Measurements from ENCODE around the gene NEUROD6. TPM values are rescaled to one million over a fixed set of nuclear protein-coding genes. Genes with fewer than 3 reads are reported as not detected.

The NEUROD6 gene
- total and polyA plus RNA-seq, 2 experiments from 2014 or later = not detected

DNA sequence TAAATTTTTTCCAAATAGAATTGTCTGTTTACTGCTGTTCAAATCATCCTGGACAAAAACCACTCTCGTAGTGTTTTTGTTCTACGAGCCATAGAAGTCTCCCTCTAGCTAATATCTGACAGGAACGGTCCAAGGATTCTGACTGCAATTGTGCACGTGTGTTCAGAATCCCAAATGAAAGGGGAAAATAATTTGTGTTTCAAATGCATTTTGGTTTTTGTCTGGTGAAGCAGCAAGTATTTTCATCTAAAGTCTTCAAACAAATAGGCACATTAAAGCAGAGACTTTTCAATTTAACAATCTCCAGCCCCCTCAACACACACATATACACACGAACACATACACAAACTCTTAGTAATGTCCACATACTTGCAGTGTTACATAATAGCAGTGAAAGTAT lies 475 bp downstream of the NEUROD6 start (continued):
- TF ChIP-seq, protein P1, sequence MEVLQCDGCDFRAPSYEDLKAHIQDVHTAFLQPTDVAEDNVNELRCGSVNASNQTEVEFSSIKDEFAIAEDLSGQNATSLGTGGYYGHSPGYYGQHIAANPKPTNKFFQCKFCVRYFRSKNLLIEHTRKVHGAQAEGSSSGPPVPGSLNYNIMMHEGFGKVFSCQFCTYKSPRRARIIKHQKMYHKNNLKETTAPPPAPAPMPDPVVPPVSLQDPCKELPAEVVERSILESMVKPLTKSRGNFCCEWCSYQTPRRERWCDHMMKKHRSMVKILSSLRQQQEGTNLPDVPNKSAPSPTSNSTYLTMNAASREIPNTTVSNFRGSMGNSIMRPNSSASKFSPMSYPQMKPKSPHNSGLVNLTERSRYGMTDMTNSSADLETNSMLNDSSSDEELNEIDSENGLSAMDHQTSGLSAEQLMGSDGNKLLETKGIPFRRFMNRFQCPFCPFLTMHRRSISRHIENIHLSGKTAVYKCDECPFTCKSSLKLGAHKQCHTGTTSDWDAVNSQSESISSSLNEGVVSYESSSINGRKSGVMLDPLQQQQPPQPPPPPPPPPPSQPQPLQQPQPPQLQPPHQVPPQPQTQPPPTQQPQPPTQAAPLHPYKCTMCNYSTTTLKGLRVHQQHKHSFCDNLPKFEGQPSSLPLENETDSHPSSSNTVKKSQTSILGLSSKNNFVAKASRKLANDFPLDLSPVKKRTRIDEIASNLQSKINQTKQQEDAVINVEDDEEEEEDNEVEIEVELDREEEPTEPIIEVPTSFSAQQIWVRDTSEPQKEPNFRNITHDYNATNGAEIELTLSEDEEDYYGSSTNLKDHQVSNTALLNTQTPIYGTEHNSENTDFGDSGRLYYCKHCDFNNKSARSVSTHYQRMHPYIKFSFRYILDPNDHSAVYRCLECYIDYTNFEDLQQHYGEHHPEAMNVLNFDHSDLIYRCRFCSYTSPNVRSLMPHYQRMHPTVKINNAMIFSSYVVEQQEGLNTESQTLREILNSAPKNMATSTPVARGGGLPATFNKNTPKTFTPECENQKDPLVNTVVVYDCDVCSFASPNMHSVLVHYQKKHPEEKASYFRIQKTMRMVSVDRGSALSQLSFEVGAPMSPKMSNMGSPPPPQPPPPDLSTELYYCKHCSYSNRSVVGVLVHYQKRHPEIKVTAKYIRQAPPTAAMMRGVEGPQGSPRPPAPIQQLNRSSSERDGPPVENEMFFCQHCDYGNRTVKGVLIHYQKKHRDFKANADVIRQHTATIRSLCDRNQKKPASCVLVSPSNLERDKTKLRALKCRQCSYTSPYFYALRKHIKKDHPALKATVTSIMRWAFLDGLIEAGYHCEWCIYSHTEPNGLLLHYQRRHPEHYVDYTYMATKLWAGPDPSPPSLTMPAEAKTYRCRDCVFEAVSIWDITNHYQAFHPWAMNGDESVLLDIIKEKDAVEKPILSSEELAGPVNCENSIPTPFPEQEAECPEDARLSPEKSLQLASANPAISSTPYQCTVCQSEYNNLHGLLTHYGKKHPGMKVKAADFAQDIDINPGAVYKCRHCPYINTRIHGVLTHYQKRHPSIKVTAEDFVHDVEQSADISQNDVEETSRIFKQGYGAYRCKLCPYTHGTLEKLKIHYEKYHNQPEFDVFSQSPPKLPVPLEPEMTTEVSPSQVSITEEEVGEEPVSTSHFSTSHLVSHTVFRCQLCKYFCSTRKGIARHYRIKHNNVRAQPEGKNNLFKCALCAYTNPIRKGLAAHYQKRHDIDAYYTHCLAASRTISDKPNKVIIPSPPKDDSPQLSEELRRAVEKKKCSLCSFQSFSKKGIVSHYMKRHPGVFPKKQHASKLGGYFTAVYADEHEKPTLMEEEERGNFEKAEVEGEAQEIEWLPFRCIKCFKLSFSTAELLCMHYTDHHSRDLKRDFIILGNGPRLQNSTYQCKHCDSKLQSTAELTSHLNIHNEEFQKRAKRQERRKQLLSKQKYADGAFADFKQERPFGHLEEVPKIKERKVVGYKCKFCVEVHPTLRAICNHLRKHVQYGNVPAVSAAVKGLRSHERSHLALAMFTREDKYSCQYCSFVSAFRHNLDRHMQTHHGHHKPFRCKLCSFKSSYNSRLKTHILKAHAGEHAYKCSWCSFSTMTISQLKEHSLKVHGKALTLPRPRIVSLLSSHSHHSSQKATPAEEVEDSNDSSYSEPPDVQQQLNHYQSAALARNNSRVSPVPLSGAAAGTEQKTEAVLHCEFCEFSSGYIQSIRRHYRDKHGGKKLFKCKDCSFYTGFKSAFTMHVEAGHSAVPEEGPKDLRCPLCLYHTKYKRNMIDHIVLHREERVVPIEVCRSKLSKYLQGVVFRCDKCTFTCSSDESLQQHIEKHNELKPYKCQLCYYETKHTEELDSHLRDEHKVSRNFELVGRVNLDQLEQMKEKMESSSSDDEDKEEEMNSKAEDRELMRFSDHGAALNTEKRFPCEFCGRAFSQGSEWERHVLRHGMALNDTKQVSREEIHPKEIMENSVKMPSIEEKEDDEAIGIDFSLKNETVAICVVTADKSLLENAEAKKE (CRISPR knock-in tag; IDR thresholded peaks at IDR 0.05) = no peak
- TF ChIP-seq ZNF114 (CRISPR knock-in tag; IDR thresholded peaks at IDR 0.05) = no peak
- no peak for TF ChIP-seq CREB1 (CRISPR knock-in tag; IDR thresholded peaks at IDR 0.05; ENCODE audit: low read depth)

DNA sequence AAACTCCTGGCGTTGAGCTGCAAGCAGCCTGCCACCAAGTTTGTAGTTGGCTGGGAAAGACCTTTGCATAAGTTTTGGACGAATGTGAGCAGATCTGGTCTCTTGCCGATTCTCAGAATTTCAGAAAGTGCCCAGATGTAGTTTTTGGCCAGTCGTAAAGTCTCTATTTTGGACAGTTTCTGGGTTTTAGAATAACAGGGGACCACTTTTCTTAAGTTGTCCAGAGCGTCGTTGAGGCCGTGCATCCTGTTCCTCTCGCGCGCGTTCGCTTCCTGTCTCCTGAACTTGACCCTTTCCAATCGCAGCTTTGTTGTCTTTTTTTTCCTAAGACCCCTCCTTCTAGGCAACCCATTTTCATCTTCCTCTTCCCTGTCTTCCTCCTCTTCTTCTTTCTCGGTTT lies 1.8 kb downstream of the NEUROD6 start:
- H3K9me2 ChIP-seq (ENCODE audit: insufficient read depth) = no peaks in the 10 kb centered on the region
- H3K4me1 ChIP-seq (ENCODE audit: insufficient read depth) = peaks cover 7% of the 10 kb centered on the region; the same call in 1 of the 2 replicates
- H3K27me3 Mint-ChIP-seq (ENCODE audit: insufficient read depth, low read depth, poor library complexity) = peaks cover 25% of the 10 kb centered on the region
- H3K4me1 Mint-ChIP-seq = no peaks in the 10 kb centered on the region; the same call in 2 of the 3 replicates
- no peak overlapping the region for H3K4me3 ChIP-seq
- no peak for TF ChIP-seq POLR2AphosphoS5 (IDR thresholded peaks at IDR 0.05; ENCODE audit: low read depth)
- TF ChIP-seq, protein P2, sequence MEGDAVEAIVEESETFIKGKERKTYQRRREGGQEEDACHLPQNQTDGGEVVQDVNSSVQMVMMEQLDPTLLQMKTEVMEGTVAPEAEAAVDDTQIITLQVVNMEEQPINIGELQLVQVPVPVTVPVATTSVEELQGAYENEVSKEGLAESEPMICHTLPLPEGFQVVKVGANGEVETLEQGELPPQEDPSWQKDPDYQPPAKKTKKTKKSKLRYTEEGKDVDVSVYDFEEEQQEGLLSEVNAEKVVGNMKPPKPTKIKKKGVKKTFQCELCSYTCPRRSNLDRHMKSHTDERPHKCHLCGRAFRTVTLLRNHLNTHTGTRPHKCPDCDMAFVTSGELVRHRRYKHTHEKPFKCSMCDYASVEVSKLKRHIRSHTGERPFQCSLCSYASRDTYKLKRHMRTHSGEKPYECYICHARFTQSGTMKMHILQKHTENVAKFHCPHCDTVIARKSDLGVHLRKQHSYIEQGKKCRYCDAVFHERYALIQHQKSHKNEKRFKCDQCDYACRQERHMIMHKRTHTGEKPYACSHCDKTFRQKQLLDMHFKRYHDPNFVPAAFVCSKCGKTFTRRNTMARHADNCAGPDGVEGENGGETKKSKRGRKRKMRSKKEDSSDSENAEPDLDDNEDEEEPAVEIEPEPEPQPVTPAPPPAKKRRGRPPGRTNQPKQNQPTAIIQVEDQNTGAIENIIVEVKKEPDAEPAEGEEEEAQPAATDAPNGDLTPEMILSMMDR (conservative IDR thresholded peaks at IDR 0.05; ENCODE audit: low read depth in 2 of 2) = no peak
- H3K27ac ChIP-seq (ENCODE audit: low read depth) = no peak overlapping the region
- peaks cover 37% of the 10 kb centered on the region for H3K27me3 ChIP-seq (ENCODE audit: insufficient read depth)
- no peaks in the 10 kb centered on the region for H3K9me3 Mint-ChIP-seq
- no peak overlapping the region for H3K4me2 ChIP-seq
- no peak overlapping the region for H3K27ac Mint-ChIP-seq
- no peak for ATAC-seq
- no peak for DNase-seq (ENCODE audit: low spot score)
- H3K36me3 ChIP-seq (ENCODE audit: insufficient read depth) = no peaks in the 10 kb centered on the region
- no peaks in the 10 kb centered on the region; the same call in 1 of the 2 replicates for H3F3A ChIP-seq (replicated peaks; ENCODE audit: low read depth)
- H3K4me3 Mint-ChIP-seq = no peak overlapping the region
- no peak overlapping the region for H2AFZ ChIP-seq
- H4K20me1 ChIP-seq (replicated peaks; ENCODE audit: insufficient read depth) = no peaks in the 10 kb centered on the region
- no peaks in the 10 kb centered on the region for H3K79me2 ChIP-seq (replicated peaks; ENCODE audit: insufficient read depth)
- H3K36me3 Mint-ChIP-seq (ENCODE audit: low read depth) = no peaks in the 10 kb centered on the region

Data from GM23338 (cell line).